Mesenchymal stem cell (in vitro differentiated cells and primary cell): ENCODE measurements around the gene FAM50B.

Experiments used
- DNase-seq: peaks from one replicate; pipeline ENCODE4 v3.0.0-alpha.2; 2013
- H2AFZ ChIP-seq: one replicate; pipeline ENCODE4 v1.6.1; 2013; ENCODE audit warnings: low read depth, mild to moderate bottlenecking, control low read depth, inconsistent platforms, low read length, moderate library complexity
- H2AK5ac ChIP-seq: 2 replicates; pipeline ENCODE4 v1.6.1; 2013; ENCODE audit warnings: low read length, moderate library complexity, mild to moderate bottlenecking, inconsistent platforms; ENCODE audit not compliant: severe bottlenecking
- H2BK120ac ChIP-seq: one replicate; pipeline ENCODE4 v1.6.1; 2013; ENCODE audit warnings: low read depth, mild to moderate bottlenecking, inconsistent platforms, low read length, moderate library complexity
- H2BK12ac ChIP-seq, 2 experiments: one replicate each; pipeline ENCODE4 v1.6.1; 2013; ENCODE audit warnings: inconsistent platforms in 2 of 2, low read length in 2 of 2, mild to moderate bottlenecking in 2 of 2, moderate library complexity in 2 of 2, control low read depth in 1 of 2
- H2BK15ac ChIP-seq: one replicate; pipeline ENCODE4 v1.6.1; 2013; ENCODE audit warnings: mild to moderate bottlenecking, low read depth, inconsistent platforms; ENCODE audit not compliant: poor library complexity, severe bottlenecking
- H2BK5ac ChIP-seq: 2 replicates; pipeline ENCODE4 v1.6.1; 2013; ENCODE audit warnings: low read depth, mild to moderate bottlenecking, low read length, control low read depth, inconsistent platforms; ENCODE audit not compliant: poor library complexity, severe bottlenecking
- H3K14ac ChIP-seq, 2 experiments: one replicate each; pipeline ENCODE4 v1.6.1; 2013; ENCODE audit warnings: inconsistent platforms in 2 of 2, low read length in 2 of 2, control low read depth in 1 of 2, mild to moderate bottlenecking in 1 of 2, moderate library complexity in 1 of 2
- H3K18ac ChIP-seq, 2 experiments: one replicate each; pipeline ENCODE4 v1.6.1; 2013; ENCODE audit warnings: inconsistent platforms in 2 of 2, low read length in 2 of 2, control low read depth in 1 of 2, low read depth in 1 of 2, mild to moderate bottlenecking in 1 of 2
- H3K23ac ChIP-seq, 2 experiments: one replicate each; pipeline ENCODE4 v1.6.1; 2013; ENCODE audit warnings: inconsistent platforms in 2 of 2, low read length in 2 of 2, mild to moderate bottlenecking in 2 of 2, moderate library complexity in 2 of 2, control low read depth in 1 of 2
- H3K27ac ChIP-seq: 2 replicates; pipeline ENCODE4 v1.5.1; 2013; ENCODE audit warnings: mild to moderate bottlenecking, moderate library complexity, low read length, control low read depth, inconsistent platforms; ENCODE audit not compliant: poor library complexity, severe bottlenecking
- H3K27me3 ChIP-seq, 2 experiments: 2 replicates each; pipeline versions ENCODE4 v1.6.1 to v1.7.0; 2013; ENCODE audit warnings: low read length in 2 of 2, mild to moderate bottlenecking in 2 of 2, moderate library complexity in 2 of 2, control low read depth in 1 of 2, inconsistent platforms in 1 of 2; ENCODE audit not compliant: control insufficient read depth in 1 of 2, insufficient read depth in 1 of 2
- H3K36me3 ChIP-seq, 2 experiments: 2 replicates each; pipeline versions ENCODE4 v1.6.1 to v1.7.0; 2013; ENCODE audit warnings: low read length in 2 of 2, control low read depth in 1 of 2, inconsistent platforms in 1 of 2, low read depth in 1 of 2, mild to moderate bottlenecking in 1 of 2; ENCODE audit not compliant: insufficient read depth in 2 of 2, control insufficient read depth in 1 of 2
- H3K4ac ChIP-seq, 2 experiments: one replicate each; pipeline ENCODE4 v1.6.1; 2013; ENCODE audit warnings: inconsistent platforms in 2 of 2, low read length in 2 of 2, mild to moderate bottlenecking in 2 of 2, moderate library complexity in 2 of 2, control low read depth in 1 of 2, low read depth in 1 of 2
- H3K4me1 ChIP-seq: 2 replicates; pipeline ENCODE4 v1.6.1; 2013; ENCODE audit warnings: low read depth, low read length, control low read depth; ENCODE audit not compliant: control insufficient read depth, insufficient read depth
- H3K4me2 ChIP-seq: 2 replicates; pipeline ENCODE4 v1.6.1; 2013; ENCODE audit warnings: low read length, mild to moderate bottlenecking, inconsistent platforms; ENCODE audit not compliant: poor library complexity, severe bottlenecking
- H3K4me3 ChIP-seq, 2 experiments: 2 replicates each; pipeline versions ENCODE4 v1.5.1 to v1.7.0; 2013; ENCODE audit warnings: low read length in 2 of 2, mild to moderate bottlenecking in 2 of 2, control low read depth in 1 of 2, low read depth in 1 of 2; ENCODE audit not compliant: insufficient read depth in 1 of 2
- H3K79me1 ChIP-seq: replicated peaks from 2 replicates; pipeline ENCODE4 v1.6.1; 2013; ENCODE audit warnings: mild to moderate bottlenecking, control low read depth, low read length, inconsistent platforms; ENCODE audit not compliant: poor library complexity, severe bottlenecking
- H3K9ac ChIP-seq: 2 replicates; pipeline ENCODE4 v1.7.0; 2013; ENCODE audit warnings: mild to moderate bottlenecking, low read length, moderate library complexity
- H3K9me3 ChIP-seq: 2 replicates; pipeline ENCODE4 v1.7.0; 2013; ENCODE audit warnings: mild to moderate bottlenecking, low read length; ENCODE audit not compliant: control insufficient read depth
- H4K8ac ChIP-seq: one replicate; pipeline ENCODE4 v1.6.1; 2013; ENCODE audit warnings: inconsistent platforms, mild to moderate bottlenecking, low read length, moderate library complexity
- H4K91ac ChIP-seq: one replicate; pipeline ENCODE4 v1.6.1; 2013; ENCODE audit warnings: mild to moderate bottlenecking, low read length, inconsistent platforms
- WGBS: methylation state at CpG from one replicate; pipeline ENCODE4 v1.1.7; 2013; ENCODE audit warnings: mixed read lengths; 5-methylcytosine and 5-hydroxymethylcytosine counted together

FAM50B gene

GRCh38 chr6:3895312-3895653, 46.1 kb downstream of the FAM50B start:
- no peak for DNase-seq
- Histone ChIP-seq H3K4me1 (peaks cover 4% of the 10 kb centered on the region), H2BK12ac (no peak overlapping the region), H3K4me3 (no peak overlapping the region), H2BK5ac (no peak overlapping the region), H2BK15ac (no peak overlapping the region), H3K79me1 (no peaks in the 10 kb centered on the region), H3K18ac (no peak overlapping the region), H4K8ac (no peak overlapping the region), H3K27me3 (no peaks in the 10 kb centered on the region), H3K9me3 (no peaks in the 10 kb centered on the region), H3K4ac (no peak overlapping the region), H4K91ac (no peak overlapping the region), H2AFZ (no peak overlapping the region), H3K36me3 (no peaks in the 10 kb centered on the region), H3K9ac (no peak overlapping the region), H2BK120ac (no peak overlapping the region), H3K4me2 (no peak overlapping the region), H3K23ac (no peak overlapping the region), H3K14ac (no peak overlapping the region), H2AK5ac (no peak overlapping the region), H3K27ac (no peak overlapping the region)
- WGBS, result 93% methylated on average over 3 of the region's 6 CpGs

DNA sequence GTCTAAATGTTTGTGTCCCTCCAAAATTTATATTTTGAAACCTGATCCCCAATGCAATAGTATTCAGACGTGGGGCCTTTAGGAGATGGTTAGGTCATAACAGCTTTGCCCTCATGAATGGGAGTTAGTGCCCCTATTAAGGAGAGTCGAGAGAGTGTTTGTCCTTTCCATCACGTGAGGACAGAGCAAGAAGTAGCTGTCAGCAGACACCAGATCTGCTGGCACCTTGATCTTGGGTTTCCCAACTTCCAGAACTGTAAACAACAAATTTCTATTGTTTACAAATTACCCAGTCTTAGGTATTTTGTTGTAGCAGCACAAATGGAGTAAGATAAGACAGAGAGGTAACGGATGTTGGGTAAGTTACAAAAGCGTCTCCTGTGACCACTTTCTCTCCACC, 46.6 kb downstream of the FAM50B start:
- Histone ChIP-seq H2BK5ac (no peak overlapping the region), H4K8ac (no peak overlapping the region), H3K18ac (no peak overlapping the region), H3K27ac (no peak overlapping the region), H2BK120ac (no peak overlapping the region), H3K4me3 (no peak overlapping the region), H2AFZ (no peak overlapping the region), H3K79me1 (no peaks in the 10 kb centered on the region), H4K91ac (no peak overlapping the region), H3K4ac (no peak overlapping the region), H3K9me3 (no peaks in the 10 kb centered on the region), H2BK15ac (no peak overlapping the region), H3K4me1 (peaks cover 4% of the 10 kb centered on the region), H3K14ac (no peak overlapping the region), H3K9ac (no peak overlapping the region), H3K27me3 (no peaks in the 10 kb centered on the region), H2BK12ac (no peak overlapping the region), H3K4me2 (no peak overlapping the region), H3K36me3 (no peaks in the 10 kb centered on the region), H3K23ac (no peak overlapping the region), H2AK5ac (no peak overlapping the region)
- no peak for DNase-seq
- WGBS, result 77% methylated on average over 3 of the region's 5 CpGs

- Histone ChIP-seq H3K27me3 (no peaks in the 10 kb centered on the region), H2AK5ac (no peak overlapping the region), H3K9me3 (no peaks in the 10 kb centered on the region), H3K27ac (no peak overlapping the region), H2BK12ac (no peak overlapping the region), H4K91ac (no peak overlapping the region), H3K4me1 (peaks cover 4% of the 10 kb centered on the region), H3K36me3 (no peaks in the 10 kb centered on the region), H3K9ac (no peak overlapping the region), H3K14ac (no peak overlapping the region), H2BK120ac (no peak overlapping the region), H2BK15ac (no peak overlapping the region), H2BK5ac (no peak overlapping the region), H3K4ac (no peak overlapping the region), H3K79me1 (no peaks in the 10 kb centered on the region), H4K8ac (no peak overlapping the region), H3K4me2 (no peak overlapping the region), H3K4me3 (no peak overlapping the region), H3K23ac (no peak overlapping the region), H3K18ac (no peak overlapping the region), H2AFZ (no peak overlapping the region)
- WGBS, result 91% methylated on average over 14 of the region's 14 CpGs
- no peak for DNase-seq
These were observed 49.3 kb downstream of the FAM50B start for GRCh38 chr6:3898265-3898994.

DNA sequence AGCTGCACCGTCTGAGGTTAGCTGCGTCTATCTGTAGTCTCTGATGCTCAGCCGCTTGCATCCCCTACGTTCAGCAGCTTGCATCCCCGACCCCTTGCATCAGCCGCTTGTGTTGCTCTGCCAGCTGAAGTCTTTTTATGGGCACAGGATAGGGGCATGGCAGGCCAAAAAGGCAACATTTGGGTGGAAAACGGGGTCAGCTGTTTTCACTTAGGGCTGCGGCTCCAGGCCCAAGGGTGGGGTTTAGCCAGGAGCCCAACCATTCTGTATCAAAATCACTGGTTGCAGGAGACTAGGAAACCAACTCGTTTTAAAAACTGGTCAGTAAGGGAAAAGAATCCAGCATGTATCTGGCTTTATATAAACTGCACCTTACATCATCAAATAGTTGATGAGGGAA, 49.9 kb downstream of the FAM50B start:
- peaks cover 4% of the 10 kb centered on the region for H3K4me1 ChIP-seq
- H2BK12ac ChIP-seq, result no peak overlapping the region
- no peak overlapping the region for H2BK5ac ChIP-seq
- no peak overlapping the region for H3K23ac ChIP-seq
- no peaks in the 10 kb centered on the region for H3K9me3 ChIP-seq
- no peaks in the 10 kb centered on the region for H3K79me1 ChIP-seq
- no peak overlapping the region for H2AK5ac ChIP-seq
- H3K27me3 ChIP-seq, result no peaks in the 10 kb centered on the region
- H2BK15ac ChIP-seq, result no peak overlapping the region
- no peaks in the 10 kb centered on the region for H3K36me3 ChIP-seq
- DNase-seq, result no peak
- H3K4ac ChIP-seq, result no peak overlapping the region
- no peak overlapping the region for H4K8ac ChIP-seq
- no peak overlapping the region for H3K9ac ChIP-seq
- H2BK120ac ChIP-seq, result no peak overlapping the region
- no peak overlapping the region for H2AFZ ChIP-seq
- no peak overlapping the region for H3K27ac ChIP-seq
- H4K91ac ChIP-seq, result no peak overlapping the region
- 93% methylated on average over 8 of the region's 9 CpGs for WGBS
- H3K4me3 ChIP-seq, result no peak overlapping the region
- H3K14ac ChIP-seq, result no peak overlapping the region
- no peak overlapping the region for H3K18ac ChIP-seq
- no peak overlapping the region for H3K4me2 ChIP-seq
